GM12878 (cell line): ENCODE results near the gene ETDB. TPM values are rescaled to one million over a fixed set of nuclear protein-coding genes. Genes with fewer than 3 reads are reported as not detected.
A peak's percentile ranks its signal among the peaks of the same experiment; 100 is the strongest.

ENCODE experiments used
- ATF7 ChIP-seq: fragments of 450-650 bp; IDR thresholded peaks from 2 replicates; pipeline ENCODE4 v1.6.1; 2016; ENCODE audit warnings: low read depth, mild to moderate bottlenecking
- BACH1 ChIP-seq: fragments of 450-650 bp; IDR thresholded peaks from 2 replicates; pipeline ENCODE4 v1.6.1; 2017; ENCODE audit warnings: mild to moderate bottlenecking, borderline replicate concordance
- BCL11A ChIP-seq: IDR thresholded peaks from 2 replicates; pipeline ENCODE4 v1.6.1; 2011; ENCODE audit warnings: low read depth, low read length
- BMI1 ChIP-seq: fragments of 450-650 bp; IDR thresholded peaks from 2 replicates; pipeline ENCODE4 v1.6.1; 2016; ENCODE audit warnings: mild to moderate bottlenecking, moderate library complexity, borderline replicate concordance
- CHD2 ChIP-seq: IDR thresholded peaks from 2 replicates; pipeline ENCODE4 v1.6.1; 2011; ENCODE audit warnings: low read depth, low read length, improper control_type of control experiment, borderline replicate concordance
- CHD4 ChIP-seq: fragments of 200-600 bp; sonication (generic); IDR thresholded peaks from 2 replicates; pipeline ENCODE4 v1.6.1; 2016; ENCODE audit warnings: mild to moderate bottlenecking
- CTCF ChIP-seq, 3 experiments: IDR thresholded peaks in 2 of 3; conservative IDR thresholded peaks in 1 of 3; 2 replicates each; pipeline ENCODE4 v1.5.1; 2011; ENCODE audit warnings: low read depth in 3 of 3, low read length in 3 of 3, mild to moderate bottlenecking in 3 of 3, control low read depth in 2 of 3, moderate library complexity in 2 of 3, inconsistent platforms in 1 of 3, mixed read lengths in 1 of 3; ENCODE audit not compliant: control insufficient read depth in 2 of 3, insufficient read depth in 1 of 3; ENCODE audit errors: extremely low read depth in 1 of 3
- E2F4 ChIP-seq: IDR thresholded peaks from 2 replicates; pipeline ENCODE4 v1.6.1; 2012; ENCODE audit warnings: low read depth, low read length, improper control_type of control experiment
- ELK1 ChIP-seq: IDR thresholded peaks from 2 replicates; pipeline ENCODE4 v1.6.1; 2012; ENCODE audit warnings: low read depth, low read length, improper control_type of control experiment
- FOS ChIP-seq: IDR thresholded peaks from 3 replicates; pipeline ENCODE4 v1.6.1; 2011; ENCODE audit warnings: borderline replicate concordance; ENCODE audit not compliant: insufficient read length; ENCODE audit errors: extremely low read depth
- FOXM1 ChIP-seq: IDR thresholded peaks from 2 replicates; pipeline ENCODE4 v1.6.1; 2012; ENCODE audit warnings: low read depth, mild to moderate bottlenecking, inconsistent platforms, low read length, moderate library complexity
- GABPA ChIP-seq: IDR thresholded peaks from 2 replicates; pipeline ENCODE4 v1.6.1; 2014; ENCODE audit warnings: antibody characterized with exemption, low read depth, mild to moderate bottlenecking, inconsistent platforms
- IKZF2 ChIP-seq, 2 experiments: fragments of 450-650 bp; IDR thresholded peaks; 2 replicates each; pipeline ENCODE4 v1.6.1; 2017; ENCODE audit warnings: mild to moderate bottlenecking in 2 of 2, moderate library complexity in 2 of 2
- IRF3 ChIP-seq: fragments of 450-650 bp; IDR thresholded peaks from 2 replicates; pipeline ENCODE4 v1.6.1; 2014; ENCODE audit warnings: mild to moderate bottlenecking
- PAX5 ChIP-seq: IDR thresholded peaks from 2 replicates; pipeline ENCODE4 v1.6.1; 2011; ENCODE audit warnings: low read depth, low read length, borderline replicate concordance
- RCOR1 ChIP-seq: conservative IDR thresholded peaks from 2 replicates; pipeline ENCODE4 v1.6.1; 2012; ENCODE audit warnings: low read depth, low read length, improper control_type of control experiment
- RELA ChIP-seq: fragments of 450-650 bp; IDR thresholded peaks from 2 replicates; pipeline ENCODE4 v1.8.0; 2014; ENCODE audit warnings: borderline replicate concordance; ENCODE audit not compliant: partially characterized antibody
- RELB ChIP-seq: fragments of 450-650 bp; IDR thresholded peaks from 2 replicates; pipeline ENCODE4 v1.6.1; 2017; ENCODE audit warnings: low read depth, mild to moderate bottlenecking, moderate library complexity
- SIX5 ChIP-seq: IDR thresholded peaks from 2 replicates; pipeline ENCODE4 v1.6.1; 2011; ENCODE audit warnings: mild to moderate bottlenecking, low read depth, low read length, moderate library complexity; ENCODE audit not compliant: severe bottlenecking
- SMAD1 ChIP-seq: fragments of 450-650 bp; IDR thresholded peaks from 2 replicates; pipeline ENCODE4 v1.6.1; 2018; ENCODE audit warnings: mild to moderate bottlenecking, low read depth; ENCODE audit not compliant: partially characterized antibody
- SMC3 ChIP-seq: IDR thresholded peaks from 2 replicates; pipeline ENCODE4 v1.6.1; 2011; ENCODE audit warnings: low read length, improper control_type of control experiment, borderline replicate concordance
- SPI1 ChIP-seq: IDR thresholded peaks from 2 replicates; pipeline ENCODE4 v1.6.1; 2011; ENCODE audit warnings: low read depth, mild to moderate bottlenecking, low read length, moderate library complexity, borderline replicate concordance; ENCODE audit not compliant: insufficient read depth
- SRF ChIP-seq, 2 experiments: IDR thresholded peaks; 2 replicates each; pipeline ENCODE4 v1.6.1; 2011; ENCODE audit warnings: low read depth in 2 of 2, low read length in 2 of 2, mild to moderate bottlenecking in 1 of 2, moderate library complexity in 1 of 2
- TARDBP ChIP-seq: IDR thresholded peaks from 2 replicates; pipeline ENCODE4 v1.6.1; 2016; ENCODE audit warnings: borderline replicate concordance
- ZBED1 ChIP-seq: IDR thresholded peaks from 2 replicates; pipeline ENCODE4 v1.6.1; 2016; ENCODE audit warnings: borderline replicate concordance
- ZNF217 ChIP-seq: fragments of 450-650 bp; IDR thresholded peaks from 2 replicates; pipeline ENCODE4 v1.6.1; 2017; ENCODE audit warnings: antibody characterized with exemption, mild to moderate bottlenecking
- ZNF274 ChIP-seq: IDR thresholded peaks from one replicate; pipeline ENCODE4 v1.8.0; 2011; ENCODE audit not compliant: insufficient read length, insufficient read depth
- polyA plus RNA-seq, 11 experiments: library from polyadenylated mRNA; depleted of rRNA in 4 of 11; unstranded in 6 of 11; stranded (reverse) in 5 of 11; fragments of >200 nt; fragmentation: Nextera tagmentation in 4 of 11; fragmentation: Illumina TruSeq in 1 of 11; extraction: Ambion mirVana in 4 of 11; extraction: Trizol in 1 of 11; gene quantifications; 1 replicate in 1 of 11; 2 replicates in 10 of 11; pipeline versions ENCODE4 v1.2.1 to v1.2.3, GENCODE V29; 2011 to 2016; ENCODE audit warnings: inconsistent platforms in 2 of 11, missing spikeins in 2 of 11, low read depth in 1 of 11
- total RNA-seq, 4 experiments: library from RNA; depleted of rRNA in 3 of 4; stranded (reverse); fragments of >200 nt in 3 of 4; fragmentation: Illumina TruSeq in 1 of 4; extraction: Trizol in 1 of 4; gene quantifications; 2 replicates each; pipeline versions ENCODE4 v1.2.1 to v1.2.3, GENCODE V29; 2013 to 2021

Gene ETDB
- total and polyA plus RNA-seq, 10 of the 15 experiments (the other 5 are each of a cell fraction or from before 2014, with no cell fraction given): not detected

GRCh38 chrX:135114392-135114791, 5.9 kb downstream of the ETDB start (continued):
- peak; percentile 66 to 84; a peak in 3 of 4 replicates for TF ChIP-seq IKZF2 (IDR thresholded peaks at IDR 0.05)
- no peak for TF ChIP-seq BACH1
- no peak for TF ChIP-seq GABPA
- no peak for TF ChIP-seq IRF3
- TF ChIP-seq CTCF (IDR thresholded peaks at IDR 0.05 in 2 of 3, conservative IDR thresholded peaks at IDR 0.05 in 1 of 3; ENCODE audit: control insufficient read depth in 2 of 3, extremely low read depth in 1 of 3, insufficient read depth in 1 of 3, low read depth in 3 of 3, low read length in 3 of 3): no peak
- TF ChIP-seq CHD2: no peak
- TF ChIP-seq RELB: peak; percentile 77
- peak; percentile 72; the same call in 1 of the 2 replicates for TF ChIP-seq RCOR1
- peak; percentile 81; the same call in 1 of the 2 replicates for TF ChIP-seq ZNF217
- TF ChIP-seq BCL11A: 0 out of 2 replicates have a peak, but pooled peaks have one; percentile 57
- no peak for TF ChIP-seq E2F4
- no peak for TF ChIP-seq SMAD1
- TF ChIP-seq BMI1: no peak
- no peak for TF ChIP-seq TARDBP
- no peak for TF ChIP-seq ELK1
- no peak for TF ChIP-seq FOS
- TF ChIP-seq FOXM1: no peak
- no peak for TF ChIP-seq SIX5
- TF ChIP-seq SMC3: no peak
- no peak for TF ChIP-seq RELA
- no peak for TF ChIP-seq ZBED1
- TF ChIP-seq ZNF274: no peak
- peak; percentile 93 for TF ChIP-seq SPI1
- TF ChIP-seq PAX5: no peak
- no peak for TF ChIP-seq SRF (IDR thresholded peaks at IDR 0.05; ENCODE audit: low read depth in 2 of 2, low read length in 2 of 2)
- peak; percentile 35; the same call in 1 of the 2 replicates for TF ChIP-seq ATF7
- TF ChIP-seq CHD4: no peak
